ENCODE measurements around the gene KCNIP4. TPM values are rescaled to one million over a fixed set of nuclear protein-coding genes. Genes with fewer than 3 reads are reported as not detected.

The KCNIP4 gene
- total and polyA plus RNA-seq, 10 of the 15 experiments (the other 5 are each of a cell fraction or from before 2014, with no cell fraction given) = 0.03 to 0.23 (median 0.13) TPM; not detected in 7

DNA sequence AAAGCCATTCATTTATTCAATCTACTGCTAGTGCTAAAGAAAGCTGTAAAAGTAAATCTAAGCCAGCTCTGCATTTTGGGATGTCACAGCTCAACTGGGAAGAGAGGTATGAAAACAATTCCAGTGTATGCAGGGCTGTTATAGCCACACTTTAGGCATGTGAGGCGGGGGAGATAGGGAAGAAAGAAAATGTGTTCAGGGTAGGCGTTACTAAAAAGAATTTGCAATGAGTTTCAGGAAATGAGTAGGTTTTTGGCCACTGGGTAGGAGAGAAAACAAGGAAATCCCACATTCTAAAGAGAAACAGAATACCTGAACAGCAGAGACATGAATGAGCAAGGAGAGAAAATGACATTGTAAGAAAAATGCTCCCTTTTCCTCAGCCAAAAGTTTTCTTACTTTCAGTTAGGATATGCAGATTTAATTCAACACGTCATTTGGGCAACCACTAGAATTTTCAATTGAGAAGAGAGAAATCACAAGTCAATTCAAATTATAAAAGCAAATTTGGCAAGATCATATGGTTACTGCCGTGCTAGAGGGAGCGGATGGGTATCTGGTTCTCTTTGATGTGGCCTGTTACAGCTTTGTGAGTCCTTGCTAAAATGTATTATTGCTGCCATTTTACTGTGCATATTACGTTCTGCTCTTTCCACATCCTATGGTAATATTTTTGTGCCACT, 226.3 kb downstream of the KCNIP4 start:
- no peak for FAIRE-seq
- intact Hi-C loops (cut with micrococcal nuclease; ENCODE audit: unreplicated experiment) (no loop called here), in situ Hi-C loops (cut with MboI) (no loop called here)
- H3K4me3 ChIP-seq = no peak overlapping the region
- ChIA-PET CTCF (no interaction called here), POLR2A (no interaction called here), SMC1A (ENCODE audit: uncharacterized antibody, unreplicated experiment) (interaction anchor here (1.2 kb wide), 1 partner anchor 12 kb away, joined by 3 read pairs; no protein-coding TSS in a partner anchor), RAD21 (ENCODE audit: unreplicated experiment) (no interaction called here)
- H3K36me3 ChIP-seq (ENCODE audit: control insufficient read depth in 2 of 2, insufficient read depth in 2 of 2, low read length in 1 of 2) = no peaks in the 10 kb centered on the region
- H3K4me2 ChIP-seq (ENCODE audit: control insufficient read depth, insufficient read depth) = no peak overlapping the region
- H3K27me3 ChIP-seq (replicated peaks in 1 of 2; ENCODE audit: control insufficient read depth in 2 of 2, insufficient read depth in 2 of 2, low read length in 1 of 2) = no peaks in the 10 kb centered on the region
- no peak overlapping the region for H3K9ac ChIP-seq (ENCODE audit: control insufficient read depth, insufficient read depth, low read length)
- H4K20me1 ChIP-seq (ENCODE audit: control insufficient read depth, insufficient read depth) = no peaks in the 10 kb centered on the region
- no TSS peak for BruUV-seq (replicated peaks)
- no peaks in the 10 kb centered on the region for H3K79me2 ChIP-seq (ENCODE audit: control insufficient read depth, insufficient read depth, low read length)
- H3K27ac ChIP-seq (ENCODE audit: control insufficient read depth, insufficient read depth) = no peak overlapping the region
- ATAC-seq = no peak
- WGBS (ENCODE audit: insufficient coverage, insufficient replicate concordance, low lambda C conversion rate, missing lambda C conversion rate) = 26% methylated on average over 6 of the region's 6 CpGs
- no peak for DNase-seq (ENCODE audit: low read depth, low spot score)
- no peaks in the 10 kb centered on the region for H3K4me1 ChIP-seq (ENCODE audit: control insufficient read depth, insufficient read depth, low read length)
- H3K9me3 ChIP-seq (replicated peaks; ENCODE audit: control insufficient read depth, insufficient read depth, low read length) = no peaks in the 10 kb centered on the region
- TF ChIP-seq ZNF622 (IDR thresholded peaks at IDR 0.05) = no peak
- TF ChIP-seq FOXK2 (IDR thresholded peaks at IDR 0.05) = no peak
- TF ChIP-seq, protein P1, sequence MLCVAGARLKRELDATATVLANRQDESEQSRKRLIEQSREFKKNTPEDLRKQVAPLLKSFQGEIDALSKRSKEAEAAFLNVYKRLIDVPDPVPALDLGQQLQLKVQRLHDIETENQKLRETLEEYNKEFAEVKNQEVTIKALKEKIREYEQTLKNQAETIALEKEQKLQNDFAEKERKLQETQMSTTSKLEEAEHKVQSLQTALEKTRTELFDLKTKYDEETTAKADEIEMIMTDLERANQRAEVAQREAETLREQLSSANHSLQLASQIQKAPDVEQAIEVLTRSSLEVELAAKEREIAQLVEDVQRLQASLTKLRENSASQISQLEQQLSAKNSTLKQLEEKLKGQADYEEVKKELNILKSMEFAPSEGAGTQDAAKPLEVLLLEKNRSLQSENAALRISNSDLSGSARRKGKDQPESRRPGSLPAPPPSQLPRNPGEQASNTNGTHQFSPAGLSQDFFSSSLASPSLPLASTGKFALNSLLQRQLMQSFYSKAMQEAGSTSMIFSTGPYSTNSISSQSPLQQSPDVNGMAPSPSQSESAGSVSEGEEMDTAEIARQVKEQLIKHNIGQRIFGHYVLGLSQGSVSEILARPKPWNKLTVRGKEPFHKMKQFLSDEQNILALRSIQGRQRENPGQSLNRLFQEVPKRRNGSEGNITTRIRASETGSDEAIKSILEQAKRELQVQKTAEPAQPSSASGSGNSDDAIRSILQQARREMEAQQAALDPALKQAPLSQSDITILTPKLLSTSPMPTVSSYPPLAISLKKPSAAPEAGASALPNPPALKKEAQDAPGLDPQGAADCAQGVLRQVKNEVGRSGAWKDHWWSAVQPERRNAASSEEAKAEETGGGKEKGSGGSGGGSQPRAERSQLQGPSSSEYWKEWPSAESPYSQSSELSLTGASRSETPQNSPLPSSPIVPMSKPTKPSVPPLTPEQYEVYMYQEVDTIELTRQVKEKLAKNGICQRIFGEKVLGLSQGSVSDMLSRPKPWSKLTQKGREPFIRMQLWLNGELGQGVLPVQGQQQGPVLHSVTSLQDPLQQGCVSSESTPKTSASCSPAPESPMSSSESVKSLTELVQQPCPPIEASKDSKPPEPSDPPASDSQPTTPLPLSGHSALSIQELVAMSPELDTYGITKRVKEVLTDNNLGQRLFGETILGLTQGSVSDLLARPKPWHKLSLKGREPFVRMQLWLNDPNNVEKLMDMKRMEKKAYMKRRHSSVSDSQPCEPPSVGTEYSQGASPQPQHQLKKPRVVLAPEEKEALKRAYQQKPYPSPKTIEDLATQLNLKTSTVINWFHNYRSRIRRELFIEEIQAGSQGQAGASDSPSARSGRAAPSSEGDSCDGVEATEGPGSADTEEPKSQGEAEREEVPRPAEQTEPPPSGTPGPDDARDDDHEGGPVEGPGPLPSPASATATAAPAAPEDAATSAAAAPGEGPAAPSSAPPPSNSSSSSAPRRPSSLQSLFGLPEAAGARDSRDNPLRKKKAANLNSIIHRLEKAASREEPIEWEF (IDR thresholded peaks at IDR 0.05; ENCODE audit: insufficient replicate concordance, low read depth, low read length) = no peak
- TF ChIP-seq, protein P2, sequence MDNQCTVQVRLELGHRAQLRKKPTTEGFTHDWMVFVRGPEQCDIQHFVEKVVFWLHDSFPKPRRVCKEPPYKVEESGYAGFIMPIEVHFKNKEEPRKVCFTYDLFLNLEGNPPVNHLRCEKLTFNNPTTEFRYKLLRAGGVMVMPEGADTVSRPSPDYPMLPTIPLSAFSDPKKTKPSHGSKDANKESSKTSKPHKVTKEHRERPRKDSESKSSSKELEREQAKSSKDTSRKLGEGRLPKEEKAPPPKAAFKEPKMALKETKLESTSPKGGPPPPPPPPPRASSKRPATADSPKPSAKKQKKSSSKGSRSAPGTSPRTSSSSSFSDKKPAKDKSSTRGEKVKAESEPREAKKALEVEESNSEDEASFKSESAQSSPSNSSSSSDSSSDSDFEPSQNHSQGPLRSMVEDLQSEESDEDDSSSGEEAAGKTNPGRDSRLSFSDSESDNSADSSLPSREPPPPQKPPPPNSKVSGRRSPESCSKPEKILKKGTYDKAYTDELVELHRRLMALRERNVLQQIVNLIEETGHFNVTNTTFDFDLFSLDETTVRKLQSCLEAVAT (IDR thresholded peaks at IDR 0.05) = no peak
- no peak for TF ChIP-seq RUNX3 (IDR thresholded peaks at IDR 0.05; ENCODE audit: low read length)
- TF ChIP-seq, protein P3, sequence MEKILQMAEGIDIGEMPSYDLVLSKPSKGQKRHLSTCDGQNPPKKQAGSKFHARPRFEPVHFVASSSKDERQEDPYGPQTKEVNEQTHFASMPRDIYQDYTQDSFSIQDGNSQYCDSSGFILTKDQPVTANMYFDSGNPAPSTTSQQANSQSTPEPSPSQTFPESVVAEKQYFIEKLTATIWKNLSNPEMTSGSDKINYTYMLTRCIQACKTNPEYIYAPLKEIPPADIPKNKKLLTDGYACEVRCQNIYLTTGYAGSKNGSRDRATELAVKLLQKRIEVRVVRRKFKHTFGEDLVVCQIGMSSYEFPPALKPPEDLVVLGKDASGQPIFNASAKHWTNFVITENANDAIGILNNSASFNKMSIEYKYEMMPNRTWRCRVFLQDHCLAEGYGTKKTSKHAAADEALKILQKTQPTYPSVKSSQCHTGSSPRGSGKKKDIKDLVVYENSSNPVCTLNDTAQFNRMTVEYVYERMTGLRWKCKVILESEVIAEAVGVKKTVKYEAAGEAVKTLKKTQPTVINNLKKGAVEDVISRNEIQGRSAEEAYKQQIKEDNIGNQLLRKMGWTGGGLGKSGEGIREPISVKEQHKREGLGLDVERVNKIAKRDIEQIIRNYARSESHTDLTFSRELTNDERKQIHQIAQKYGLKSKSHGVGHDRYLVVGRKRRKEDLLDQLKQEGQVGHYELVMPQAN (conservative IDR thresholded peaks at IDR 0.05) = no peak
- H2AFZ ChIP-seq (ENCODE audit: control insufficient read depth, low read depth, low read length) = no peak overlapping the region

Measured in GM12878 (cell line).